Activated CD4-positive, alpha-beta T cell treated with anti-CD3 and anti-CD28 coated beads for 36 hours (primary cell): ENCODE data around the gene EIF5A2. TPM values are rescaled to one million over a fixed set of nuclear protein-coding genes. Genes with fewer than 3 reads are reported as not detected.

Experiments used
- ATAC-seq: fragments of 200-7000 bp; cut with Tn5 transposase; one replicate; pipeline ENCODE4 v1.10.0; 2021; ENCODE audit warnings: mild to moderate bottlenecking, moderate library complexity
- CTCF ChIA-PET: fragments of 350-600 bp; sonication (Branson Sonifier 250); formaldehyde crosslinking; loops from one replicate; lab custom pipeline; 2021; ENCODE audit warnings: antibody characterized with exemption; lab: Charles Lee
- POLR2A ChIA-PET: fragments of 350-600 bp; sonication (Branson Sonifier 250); formaldehyde crosslinking; loops from one replicate; lab custom pipeline; 2021; ENCODE audit warnings: antibody characterized with exemption, inconsistent platforms; lab: Charles Lee
- DNase-seq: peaks from one replicate; pipeline ENCODE4 v3.0.0-alpha.2; 2020
- H3K27ac Mint-ChIP-seq: one replicate; pipeline ENCODE4 v1.8.0; 2021; ENCODE audit warnings: mixed read lengths
- H3K27me3 Mint-ChIP-seq: one replicate; pipeline ENCODE4 v1.8.0; 2021; ENCODE audit warnings: mixed read lengths
- H3K36me3 Mint-ChIP-seq: one replicate; pipeline ENCODE4 v1.8.0; 2021; ENCODE audit warnings: low read depth, mixed read lengths
- H3K4me1 Mint-ChIP-seq: one replicate; pipeline ENCODE4 v1.8.0; 2021; ENCODE audit warnings: mixed read lengths
- H3K4me3 Mint-ChIP-seq: one replicate; pipeline ENCODE4 v1.8.0; 2021; ENCODE audit warnings: mild to moderate bottlenecking, moderate library complexity, mixed read lengths
- H3K9me3 Mint-ChIP-seq: one replicate; pipeline ENCODE4 v1.8.0; 2021; ENCODE audit warnings: low read depth, mixed read lengths
- intact Hi-C, 2 experiments: fragments of 100-400 bp; cut with DNase I in 1 of 2; cut with micrococcal nuclease in 1 of 2; formaldehyde crosslinking; loops; one replicate each; pipeline versions ENCODE4 v1.14.2 to v1.15.1; 2022 to 2024; cut with DNase I, micrococcal nuclease
- total RNA-seq, 2 experiments: library from RNA; stranded (reverse); gene quantifications; one replicate each; pipeline ENCODE4 v1.2.3, GENCODE V29; 2021

Gene EIF5A2
- total RNA-seq, 2 experiments from 2014 or later: 4.7 to 5.7 TPM

- no peak for DNase-seq
- ATAC-seq: no peak
- Mint-ChIP-seq H3K9me3 (no peaks in the 10 kb centered on the region), H3K4me1 (peaks cover 15% of the 10 kb centered on the region), H3K36me3 (no peaks in the 10 kb centered on the region), H3K27me3 (peaks cover 5% of the 10 kb centered on the region), H3K27ac (no peak overlapping the region), H3K4me3 (no peak overlapping the region)
- CTCF ChIA-PET: interaction anchor here (0.9 to 1.4 kb wide), 2 partner anchors 13 to 40 kb away, joined by 3 to 7 read pairs; no protein-coding TSS in a partner anchor
- intact Hi-C loops: no loop called here
- POLR2A ChIA-PET: no interaction called here
These were observed 56.1 kb downstream of the EIF5A2 start for GRCh38 chr3:170852324-170852723.

GRCh38 chr3:170848292-170848917 is 60.0 kb downstream of the EIF5A2 start:
- POLR2A ChIA-PET: no interaction called here
- H3K27ac Mint-ChIP-seq: no peak overlapping the region
- ATAC-seq: no peak

GRCh38 chr3:170844377-170844776 is 64.1 kb downstream of the EIF5A2 start:
- H3K4me3 Mint-ChIP-seq: no peak overlapping the region
- DNase-seq (no peak), ATAC-seq (no peak)
- H3K27me3 Mint-ChIP-seq: peaks cover 8% of the 10 kb centered on the region
- no peak overlapping the region for H3K27ac Mint-ChIP-seq
- no peaks in the 10 kb centered on the region for H3K4me1 Mint-ChIP-seq
- intact Hi-C loops: no loop called here
- ChIA-PET CTCF (no interaction called here), POLR2A (no interaction called here)
- H3K36me3 Mint-ChIP-seq: no peaks in the 10 kb centered on the region
- H3K9me3 Mint-ChIP-seq: peaks cover 3% of the 10 kb centered on the region

More at GRCh38 chr3:170848292-170848917, 60.0 kb downstream of the EIF5A2 start:
- no peak overlapping the region for H3K4me3 Mint-ChIP-seq
- DNase-seq: no peak
- CTCF ChIA-PET: interaction anchor here (0.6 to 3.4 kb wide), 11 partner anchors 9 to 981 kb away, joined by 3 to 18 read pairs (median 3); partner anchors contain the start of gene RPL22L1
- peaks cover 4% of the 10 kb centered on the region for H3K4me1 Mint-ChIP-seq
- H3K27me3 Mint-ChIP-seq: peaks cover 10% of the 10 kb centered on the region
- H3K9me3 Mint-ChIP-seq: peaks cover 3% of the 10 kb centered on the region
- H3K36me3 Mint-ChIP-seq: no peaks in the 10 kb centered on the region
- intact Hi-C loops: no loop called here

DNA sequence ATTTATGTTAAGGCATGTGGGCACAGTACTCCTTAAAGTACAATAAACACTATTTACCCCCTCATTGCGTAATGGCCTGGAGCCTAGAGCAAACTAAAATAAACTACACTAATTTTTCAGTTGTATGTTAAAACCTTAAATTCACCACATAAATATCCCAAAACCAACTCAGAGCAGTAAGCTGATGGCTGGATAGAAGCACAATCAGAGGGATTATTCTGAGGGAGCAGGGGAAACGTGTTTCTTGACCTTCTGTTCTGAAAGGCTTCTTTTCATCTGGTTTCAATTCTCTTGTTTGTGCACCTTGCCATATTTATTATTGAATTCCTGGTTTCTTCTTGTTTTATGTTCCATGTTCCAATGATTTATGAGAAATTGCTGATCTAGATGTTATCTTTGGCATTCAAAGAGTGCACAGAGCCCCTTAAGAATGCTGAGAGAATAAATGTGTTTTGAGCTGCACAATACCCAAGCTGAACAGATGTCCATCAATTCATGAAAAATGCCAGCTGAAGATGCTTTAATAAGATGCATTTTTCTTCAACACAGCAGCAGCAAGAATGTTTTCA is 68.1 kb downstream of the EIF5A2 start:
- CTCF ChIA-PET: interaction anchor here (1.7 to 1.8 kb wide), 2 partner anchors 8 to 427 kb away, joined by 4 read pairs; no protein-coding TSS in a partner anchor

DNA sequence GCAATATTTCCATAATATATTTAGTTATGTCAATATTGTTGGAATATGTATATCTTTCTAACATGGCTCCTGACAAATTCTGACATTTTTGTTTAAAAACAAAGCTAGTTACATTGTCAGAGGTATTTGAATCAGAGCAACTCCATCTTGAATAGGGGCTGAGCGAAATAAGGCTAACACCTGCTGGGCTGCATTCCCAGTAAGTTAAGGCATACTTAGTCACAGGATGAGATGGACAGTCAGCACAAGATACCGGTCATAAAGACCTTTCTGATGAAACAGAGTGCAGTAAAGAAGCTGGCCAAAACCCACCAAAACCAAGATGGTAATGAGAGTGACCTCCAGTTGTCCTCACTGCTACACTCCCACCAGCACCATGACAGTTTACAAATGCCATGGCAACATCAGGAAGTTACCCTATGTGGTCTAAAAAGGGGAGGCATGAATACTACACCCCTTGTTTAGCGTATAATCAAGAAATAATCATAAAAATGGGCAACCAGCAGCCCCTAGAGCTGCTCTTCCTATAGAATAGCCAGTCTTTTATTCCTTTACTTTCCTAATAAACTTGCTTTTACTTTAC is 68.8 kb downstream of the EIF5A2 start:
- no peak for ATAC-seq
- DNase-seq: no peak
- peaks cover 17% of the 10 kb centered on the region for H3K27me3 Mint-ChIP-seq
- H3K4me1 Mint-ChIP-seq: no peaks in the 10 kb centered on the region
- no peak overlapping the region for H3K27ac Mint-ChIP-seq
- POLR2A ChIA-PET: no interaction called here
- intact Hi-C loops: no loop called here
- CTCF ChIA-PET: interaction anchor here (1.8 kb wide), 1 partner anchor 9 kb away, joined by 4 read pairs; no protein-coding TSS in a partner anchor
- no peak overlapping the region for H3K4me3 Mint-ChIP-seq
- no peaks in the 10 kb centered on the region for H3K36me3 Mint-ChIP-seq
- peaks cover 2% of the 10 kb centered on the region for H3K9me3 Mint-ChIP-seq

More for the DNA sequence above, 68.1 kb downstream of the EIF5A2 start:
- peaks cover 18% of the 10 kb centered on the region for H3K27me3 Mint-ChIP-seq
- ATAC-seq: no peak
- H3K4me1 Mint-ChIP-seq: no peaks in the 10 kb centered on the region
- DNase-seq: no peak
- POLR2A ChIA-PET: no interaction called here
- intact Hi-C loops: no loop called here
- no peaks in the 10 kb centered on the region for H3K36me3 Mint-ChIP-seq
- peaks cover 3% of the 10 kb centered on the region for H3K9me3 Mint-ChIP-seq
- no peak overlapping the region for H3K27ac Mint-ChIP-seq
- no peak overlapping the region for H3K4me3 Mint-ChIP-seq

Other genes starting within 250 kb of the EIF5A2 start
- gene RPL22L1, start 38.4 kb downstream of the EIF5A2 start, total RNA-seq: 100 to 1,000 TPM; 186 to 441 TPM
- gene SLC2A2, start 118.1 kb upstream of the EIF5A2 start, total RNA-seq: not detected